Tibial nerve (tissue), 4 donors: ENCODE data around the gene GIMAP2.

ENCODE experiments used
- CTCF ChIP-seq, 5 experiments: fragments of 200-600 bp in 3 of 5; fragments of 450-650 bp in 2 of 5; sonication (generic) in 3 of 5; IDR thresholded peaks; one replicate each; pipeline ENCODE4 v1.5.1; 2016 to 2019; ENCODE audit warnings: antibody characterized with exemption in 5 of 5, mild to moderate bottlenecking in 3 of 5, moderate library complexity in 2 of 5
- EP300 ChIP-seq, 2 donors: sonication (generic); formaldehyde crosslinking; IDR thresholded peaks; one replicate each; pipeline ENCODE4 v1.6.1; 2017; ENCODE audit warnings: antibody characterized with exemption in 2 of 2, mild to moderate bottlenecking in 1 of 2
- POLR2A ChIP-seq, 2 donors: fragments of 450-650 bp; IDR thresholded peaks; one replicate each; pipeline ENCODE4 v1.6.1; 2017; ENCODE audit warnings: antibody characterized with exemption in 2 of 2, mild to moderate bottlenecking in 2 of 2, moderate library complexity in 2 of 2

GRCh38 chr7:150656047-150656446, 29.5 kb upstream of the GIMAP2 start:
- TF ChIP-seq CTCF (IDR thresholded peaks at IDR 0.05) (no peak), POLR2A (IDR thresholded peaks at IDR 0.05) (no peak), EP300 (IDR thresholded peaks at IDR 0.05) (no peak)
